Measurements from ENCODE around the gene ATP6V0C. TPM values are rescaled to one million over a fixed set of nuclear protein-coding genes. Genes with fewer than 3 reads are reported as not detected.

ATP6V0C gene
- total RNA-seq, 4 donors from 2014 or later: 103 to 147 (median 120) TPM

DNA sequence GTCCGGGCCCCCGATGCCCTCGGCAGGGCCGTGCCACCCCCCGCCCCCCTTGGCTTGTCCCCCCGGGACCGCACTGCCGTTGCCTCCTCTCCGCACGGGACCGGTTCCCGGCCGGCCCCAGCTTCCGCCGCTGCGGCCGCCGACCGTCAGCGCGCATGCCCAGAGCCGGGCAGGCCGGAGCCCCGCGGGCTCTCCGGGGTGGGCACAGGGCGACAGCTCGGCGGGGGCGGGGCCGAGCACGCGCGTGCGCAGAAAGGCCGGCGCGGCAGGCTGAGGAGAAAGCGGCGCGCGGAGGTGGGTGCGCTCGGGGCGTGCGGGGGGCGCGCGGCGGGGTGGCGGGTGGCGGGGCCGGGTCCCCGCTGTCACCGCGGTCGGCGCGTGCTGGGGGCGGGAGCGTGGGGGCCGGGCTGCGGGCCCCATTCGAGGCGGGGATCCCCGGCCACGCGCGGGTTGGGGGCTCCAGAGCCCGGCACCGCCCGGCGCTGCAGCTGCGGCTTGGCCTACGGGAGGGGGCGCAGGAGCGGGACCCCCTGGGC is 38.8 kb upstream of the ATP6V0C start, which contains the start of gene TBC1D24:
Gene TBC1D24, plus strand, starts transcription at position 251 of the 536 bp plus-strand sequence. CDS start 21,022 bp downstream, outside the sequence.
- H3K27ac ChIP-seq: peak within 1 kb of the TSS; percentile 65
- H3K4me1 ChIP-seq: peaks cover 57% of the 10 kb centered on the region
- H3K27me3 ChIP-seq: peaks cover 23% of the 10 kb centered on the region
- under 1% methylated on average over 36 of the region's 77 CpGs for WGBS
- TF ChIP-seq, protein P1, sequence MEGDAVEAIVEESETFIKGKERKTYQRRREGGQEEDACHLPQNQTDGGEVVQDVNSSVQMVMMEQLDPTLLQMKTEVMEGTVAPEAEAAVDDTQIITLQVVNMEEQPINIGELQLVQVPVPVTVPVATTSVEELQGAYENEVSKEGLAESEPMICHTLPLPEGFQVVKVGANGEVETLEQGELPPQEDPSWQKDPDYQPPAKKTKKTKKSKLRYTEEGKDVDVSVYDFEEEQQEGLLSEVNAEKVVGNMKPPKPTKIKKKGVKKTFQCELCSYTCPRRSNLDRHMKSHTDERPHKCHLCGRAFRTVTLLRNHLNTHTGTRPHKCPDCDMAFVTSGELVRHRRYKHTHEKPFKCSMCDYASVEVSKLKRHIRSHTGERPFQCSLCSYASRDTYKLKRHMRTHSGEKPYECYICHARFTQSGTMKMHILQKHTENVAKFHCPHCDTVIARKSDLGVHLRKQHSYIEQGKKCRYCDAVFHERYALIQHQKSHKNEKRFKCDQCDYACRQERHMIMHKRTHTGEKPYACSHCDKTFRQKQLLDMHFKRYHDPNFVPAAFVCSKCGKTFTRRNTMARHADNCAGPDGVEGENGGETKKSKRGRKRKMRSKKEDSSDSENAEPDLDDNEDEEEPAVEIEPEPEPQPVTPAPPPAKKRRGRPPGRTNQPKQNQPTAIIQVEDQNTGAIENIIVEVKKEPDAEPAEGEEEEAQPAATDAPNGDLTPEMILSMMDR (IDR thresholded peaks at IDR 0.05): no peak
- peak in 1 of 2 donors; percentile 17 for TF ChIP-seq POLR2A (IDR thresholded peaks at IDR 0.05)
- H3K4me3 ChIP-seq: peak within 1 kb of the TSS; percentile 59
- peak in 1 of 2 donors; percentile 84 for DNase-seq (ENCODE audit: low spot score in 2 of 2)
- H3K9me3 ChIP-seq: no peaks in the 10 kb centered on the region
- no peaks in the 10 kb centered on the region for H3K36me3 ChIP-seq

- Histone ChIP-seq H3K36me3 (no peaks in the 10 kb centered on the region), H3K4me1 (peaks cover 53% of the 10 kb centered on the region), H3K4me3 (peak overlapping the region; percentile 59), H3K27ac (peak overlapping the region; percentile 65), H3K9me3 (no peaks in the 10 kb centered on the region), H3K27me3 (peaks cover 23% of the 10 kb centered on the region)
- TF ChIP-seq EP300 (IDR thresholded peaks at IDR 0.05) (no peak), POLR2A (IDR thresholded peaks at IDR 0.05) (no peak), POLR2AphosphoS5 (IDR thresholded peaks at IDR 0.05) (no peak)
- TF ChIP-seq, protein P1 (IDR thresholded peaks at IDR 0.05): no peak
- whole genome bisulfite sequencing: 19% methylated on average over 18 of the region's 55 CpGs
- no peak for DNase-seq (ENCODE audit: low spot score in 2 of 2)
These were observed 38.1 kb upstream of the ATP6V0C start for GRCh38 chr16:2475413-2476344.

DNA sequence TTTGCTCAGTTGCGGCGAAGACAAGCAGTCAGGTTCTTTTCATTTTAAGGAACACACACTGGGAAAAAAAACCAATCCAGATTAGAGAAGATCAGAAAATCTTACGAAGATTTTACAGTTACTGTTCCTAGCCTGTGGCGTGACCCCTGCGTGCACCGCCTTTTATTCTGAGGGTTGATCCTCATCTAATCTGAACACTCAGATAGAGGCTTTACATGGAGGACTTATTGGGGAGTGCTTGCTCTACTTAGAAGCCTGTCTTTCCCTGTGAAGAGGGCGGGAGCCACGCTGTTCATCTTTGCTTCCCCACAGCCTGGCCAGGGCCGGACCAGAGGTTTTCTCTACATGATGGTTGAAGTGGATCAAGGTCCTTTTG is 37.4 kb upstream of the ATP6V0C start:
- Histone ChIP-seq H3K4me1 (peaks cover 52% of the 10 kb centered on the region), H3K36me3 (no peaks in the 10 kb centered on the region), H3K27ac (no peak overlapping the region), H3K27me3 (peaks cover 23% of the 10 kb centered on the region), H3K4me3 (no peak overlapping the region), H3K9me3 (no peaks in the 10 kb centered on the region)
- no peak for TF ChIP-seq POLR2A (IDR thresholded peaks at IDR 0.05)
- TF ChIP-seq EP300 (IDR thresholded peaks at IDR 0.05): no peak
- TF ChIP-seq, protein P1 (IDR thresholded peaks at IDR 0.05): no peak
- no peak for TF ChIP-seq POLR2AphosphoS5 (IDR thresholded peaks at IDR 0.05)
- WGBS: 91% methylated on average over 8 of the region's 9 CpGs
- no peak for DNase-seq (ENCODE audit: low spot score in 2 of 2)

- Histone ChIP-seq H3K27ac (no peak overlapping the region), H3K36me3 (no peaks in the 10 kb centered on the region), H3K4me1 (peaks cover 52% of the 10 kb centered on the region), H3K4me3 (no peak overlapping the region), H3K27me3 (peaks cover 23% of the 10 kb centered on the region), H3K9me3 (no peaks in the 10 kb centered on the region)
- DNase-seq (ENCODE audit: low spot score in 2 of 2): no peak
- WGBS: 79% methylated on average over 3 of the region's 3 CpGs
- TF ChIP-seq EP300 (IDR thresholded peaks at IDR 0.05): no peak
These were observed 37.0 kb upstream of the ATP6V0C start for GRCh38 chr16:2476741-2477140.

- Histone ChIP-seq H3K27me3 (peaks cover 17% of the 10 kb centered on the region), H3K9me3 (no peaks in the 10 kb centered on the region), H3K4me1 (peaks cover 52% of the 10 kb centered on the region), H3K36me3 (no peaks in the 10 kb centered on the region), H3K27ac (no peak overlapping the region), H3K4me3 (no peak overlapping the region)
- no peak for DNase-seq (ENCODE audit: low spot score in 2 of 2)
- no peak for TF ChIP-seq POLR2AphosphoS5 (IDR thresholded peaks at IDR 0.05)
- TF ChIP-seq, protein P1 (IDR thresholded peaks at IDR 0.05): no peak
- no peak for TF ChIP-seq EP300 (IDR thresholded peaks at IDR 0.05)
- 98% methylated on average over 3 of the region's 3 CpGs for WGBS
These were observed 36.4 kb upstream of the ATP6V0C start for GRCh38 chr16:2477327-2477726.
